HCT116 (cell line): ENCODE results near the gene HSPG2.

ENCODE experiments used
- ATF3 ChIP-seq: IDR thresholded peaks from 2 replicates; pipeline ENCODE4 v1.6.1; 2012
- CTCF ChIP-seq, 3 experiments: fragments of 200-600 bp in 1 of 3; sonication (generic) in 1 of 3; IDR thresholded peaks in 2 of 3; conservative IDR thresholded peaks in 1 of 3; 2 replicates each; pipeline ENCODE4 v1.5.1; 2012 to 2017; ENCODE audit warnings: low read depth in 2 of 3, low read length in 2 of 3, antibody characterized with exemption in 1 of 3, borderline replicate concordance in 1 of 3, control low read depth in 1 of 3, mild to moderate bottlenecking in 1 of 3, mixed read lengths in 1 of 3, mixed run types in 1 of 3, moderate library complexity in 1 of 3; ENCODE audit not compliant: insufficient read depth in 1 of 3
- EZH2 ChIP-seq: fragments of 200-600 bp; sonication (generic); IDR thresholded peaks from 2 replicates; pipeline ENCODE4 v1.6.1; 2017; ENCODE audit warnings: antibody characterized with exemption, mixed run types
- MAX ChIP-seq: IDR thresholded peaks from 2 replicates; pipeline ENCODE4 v1.6.1; 2012
- POLR2A ChIP-seq: IDR thresholded peaks from 2 replicates; pipeline ENCODE4 v1.7.0; 2011; ENCODE audit warnings: borderline replicate concordance; ENCODE audit not compliant: insufficient read depth, insufficient read length; ENCODE audit errors: extremely low read depth
- POLR2AphosphoS5 ChIP-seq: IDR thresholded peaks from 2 replicates; pipeline ENCODE4 v1.6.1; 2011; ENCODE audit warnings: mild to moderate bottlenecking, low read depth, low read length, moderate library complexity
- TCF7L2 ChIP-seq: IDR thresholded peaks from 2 replicates; pipeline ENCODE4 v1.7.0; 2011; ENCODE audit warnings: borderline replicate concordance, inconsistent platforms; ENCODE audit not compliant: insufficient read depth, insufficient read length; ENCODE audit errors: extremely low read depth
- YY1 ChIP-seq: IDR thresholded peaks from 2 replicates; pipeline ENCODE4 v1.6.1; 2011; ENCODE audit warnings: low read length, low read depth, moderate library complexity, mild to moderate bottlenecking; ENCODE audit not compliant: insufficient replicate concordance; ENCODE audit errors: extremely low read depth
- ZNF274 ChIP-seq: fragments of 200-500 bp; sonication (Bioruptor generic); IDR thresholded peaks from 2 replicates; pipeline ENCODE4 v1.6.1; 2014; ENCODE audit warnings: mild to moderate bottlenecking, low read depth, low read length, inconsistent platforms

DNA sequence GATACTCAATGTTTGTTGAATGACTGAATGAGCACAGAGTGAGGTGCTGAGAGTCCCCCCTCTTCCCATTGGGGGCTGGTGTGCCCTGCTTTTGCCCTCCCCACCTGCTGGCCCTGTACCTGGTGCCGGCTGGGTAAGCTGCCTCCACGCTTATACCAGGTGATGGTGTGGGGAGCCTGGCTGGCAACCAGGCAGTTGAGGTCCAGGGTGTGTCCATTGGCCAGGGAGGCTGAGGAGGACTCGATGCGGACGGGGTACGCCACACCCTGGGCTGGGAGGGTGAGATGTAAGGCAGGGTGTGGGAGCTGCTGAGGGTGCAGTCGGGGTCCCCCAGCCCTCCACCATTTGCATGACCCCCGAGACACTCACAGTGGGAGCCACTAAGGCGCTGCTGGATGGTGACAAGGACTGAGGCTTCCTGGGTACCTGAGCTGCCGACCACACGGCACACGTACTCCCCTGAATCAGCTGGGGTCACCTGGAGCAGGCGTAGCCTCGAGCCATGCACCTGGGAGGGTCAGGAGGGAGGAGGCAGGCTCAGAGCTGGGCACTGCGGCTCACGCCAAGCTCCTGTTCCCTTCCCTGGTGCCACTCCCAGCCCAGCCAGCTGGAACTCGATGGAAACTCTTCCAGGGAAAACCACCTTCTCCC is 88.5 kb downstream of the HSPG2 start:
- no peak for TF ChIP-seq CTCF (IDR thresholded peaks at IDR 0.05 in 2 of 3, conservative IDR thresholded peaks at IDR 0.05 in 1 of 3; ENCODE audit: borderline replicate concordance in 1 of 3, insufficient read depth in 1 of 3, low read depth in 2 of 3, low read length in 2 of 3)
- no peak for TF ChIP-seq TCF7L2
- TF ChIP-seq ZNF274: no peak
- no peak for TF ChIP-seq YY1
- TF ChIP-seq POLR2AphosphoS5: no peak
- no peak for TF ChIP-seq EZH2
- no peak for TF ChIP-seq MAX
- no peak for TF ChIP-seq ATF3
- TF ChIP-seq POLR2A: no peak
